NCI-H187 treated with DMSO at 0.1 percent for 48 hours (cell line): ENCODE measurements around the gene SPATA33.
A peak's percentile ranks its signal among the peaks of the same experiment; 100 is the strongest.
"Not testable (repeated sequence)": the region's sequence is repeated elsewhere in the genome, so short reads cannot be mapped to it uniquely, and the experiment has no call there.

Source experiments
- DNase-seq: peaks from one replicate; lab custom pipeline; 2025; lab: John Stamatoyannopoulos, UW

SPATA33 gene

DNA sequence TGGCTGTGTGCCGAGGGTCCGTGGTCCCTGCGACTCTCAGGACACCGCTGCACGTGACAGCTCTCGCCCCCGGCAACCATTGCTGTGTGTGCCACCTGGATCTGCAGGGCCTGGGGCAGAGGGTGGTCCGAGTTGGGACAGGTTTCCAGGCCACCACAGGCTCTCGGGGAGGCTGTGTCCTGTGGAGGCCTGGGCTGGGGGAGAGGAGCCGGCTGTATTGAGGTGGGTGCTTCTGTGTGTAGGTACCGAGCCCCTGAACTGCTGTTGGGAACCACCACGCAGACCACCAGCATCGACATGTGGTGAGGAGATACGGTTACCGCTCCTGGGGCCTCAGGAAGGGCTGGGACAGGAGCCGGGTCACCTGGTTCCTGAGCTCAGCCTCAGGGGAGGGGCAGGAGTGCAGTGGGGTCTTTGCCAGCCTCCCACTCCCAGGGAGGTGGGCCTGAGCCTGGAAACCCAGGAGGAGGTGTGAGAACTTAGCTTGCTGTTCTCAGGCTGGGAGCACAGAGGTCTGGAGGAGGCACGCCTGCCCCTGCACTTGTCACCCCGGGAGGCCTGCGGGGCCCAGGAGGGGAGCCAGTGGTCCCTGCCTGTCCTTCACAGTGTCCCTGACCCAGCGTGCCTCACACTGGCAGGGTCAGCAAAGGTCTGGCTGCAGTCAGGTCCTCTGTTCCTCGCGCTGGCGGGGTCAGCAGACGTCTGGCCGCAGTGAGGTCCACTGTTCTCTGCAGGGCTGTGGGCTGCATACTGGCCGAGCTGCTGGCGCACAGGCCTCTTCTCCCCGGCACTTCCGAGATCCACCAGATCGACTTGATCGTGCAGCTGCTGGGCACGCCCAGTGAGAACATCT lies 36.5 kb downstream of the SPATA33 start:
- no peak for DNase-seq

DNA sequence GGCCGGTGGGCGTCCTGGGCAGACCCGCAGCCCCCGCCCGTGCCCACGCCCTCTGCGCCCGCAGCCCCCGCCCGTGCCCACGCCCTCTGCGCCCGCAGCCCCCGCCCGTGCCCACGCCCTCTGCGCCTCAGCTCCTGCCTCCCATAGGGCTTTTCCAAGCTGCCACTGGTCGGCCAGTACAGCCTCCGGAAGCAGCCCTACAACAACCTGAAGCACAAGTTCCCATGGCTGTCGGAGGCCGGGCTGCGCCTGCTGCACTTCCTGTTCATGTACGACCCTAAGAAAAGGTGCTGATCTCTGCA lies 37.1 kb downstream of the SPATA33 start:
- not testable (repeated sequence) for DNase-seq

GRCh38 chr16:89695086-89695874 lies 37.6 kb downstream of the SPATA33 start:
- DNase-seq: no peak

- DNase-seq: no peak
Measured at GRCh38 chr16:89695875-89696669, 38.4 kb downstream of the SPATA33 start.

GRCh38 chr16:89696670-89697128 lies 39.1 kb downstream of the SPATA33 start:
- DNase-seq: no peak

DNA sequence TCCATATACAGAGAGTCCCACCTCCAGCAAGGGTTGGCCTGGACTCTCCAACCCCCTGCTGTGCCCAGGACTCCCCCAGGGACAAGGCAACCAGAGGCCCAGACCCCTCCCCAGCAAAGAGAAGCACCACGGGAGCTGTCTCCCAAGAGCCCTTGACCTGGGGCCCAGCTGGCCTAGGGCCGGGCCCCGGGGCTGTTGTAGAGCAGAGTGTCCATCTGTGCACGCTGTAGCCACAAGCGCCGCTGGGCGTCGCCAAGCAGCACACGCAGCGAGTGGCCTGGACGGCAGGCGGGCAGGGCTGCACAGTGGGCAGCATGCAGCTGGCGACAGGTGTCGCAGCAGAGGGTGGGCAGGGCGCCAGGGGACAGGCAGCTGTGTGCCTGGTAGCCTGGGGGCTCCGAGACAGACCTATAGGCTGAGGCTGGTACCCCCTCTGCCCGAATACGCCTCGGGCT lies 39.6 kb downstream of the SPATA33 start:
- no peak for DNase-seq

DNA sequence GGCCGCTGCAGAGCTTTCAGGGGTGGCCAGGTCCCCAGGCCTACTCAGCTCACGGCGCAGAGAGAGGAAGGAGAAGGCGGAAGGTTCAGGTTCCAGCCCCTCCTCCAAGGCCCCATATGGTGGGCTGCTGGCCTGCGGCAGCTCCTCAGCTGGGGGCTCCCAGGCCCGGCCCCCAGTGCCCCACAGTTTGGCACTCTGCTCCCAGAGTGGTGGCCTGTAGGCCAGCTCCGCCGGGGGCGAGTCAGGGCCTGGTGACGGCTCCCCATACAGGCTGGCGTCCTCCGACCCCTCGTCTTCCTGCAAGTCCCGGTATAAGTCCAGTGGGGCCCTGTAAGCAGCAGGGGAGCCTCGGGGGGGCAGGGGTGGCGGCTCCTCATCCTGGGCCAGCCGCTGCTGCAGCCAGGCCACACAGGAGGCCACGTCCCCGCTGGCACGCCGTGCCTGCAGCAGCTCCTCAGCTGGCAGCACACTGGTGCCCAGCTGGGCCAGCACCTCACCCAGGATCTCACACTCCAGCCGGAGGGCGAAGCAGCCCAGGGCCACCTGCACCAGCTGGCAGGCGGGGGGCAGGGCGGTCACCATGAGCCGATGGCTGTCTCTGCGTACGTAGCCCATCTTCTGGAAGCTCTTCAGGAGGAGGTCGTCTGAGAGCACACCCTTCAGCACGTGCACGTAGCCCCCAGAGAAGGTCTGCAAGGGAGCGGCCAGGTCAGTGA lies 40.1 kb downstream of the SPATA33 start:
- DNase-seq: no peak

- not testable (repeated sequence) for DNase-seq
Measured at GRCh38 chr16:89698717-89699116, 41.1 kb downstream of the SPATA33 start.

GRCh38 chr16:89699629-89700099 lies 42.0 kb downstream of the SPATA33 start:
- DNase-seq: not testable (repeated sequence)

DNA sequence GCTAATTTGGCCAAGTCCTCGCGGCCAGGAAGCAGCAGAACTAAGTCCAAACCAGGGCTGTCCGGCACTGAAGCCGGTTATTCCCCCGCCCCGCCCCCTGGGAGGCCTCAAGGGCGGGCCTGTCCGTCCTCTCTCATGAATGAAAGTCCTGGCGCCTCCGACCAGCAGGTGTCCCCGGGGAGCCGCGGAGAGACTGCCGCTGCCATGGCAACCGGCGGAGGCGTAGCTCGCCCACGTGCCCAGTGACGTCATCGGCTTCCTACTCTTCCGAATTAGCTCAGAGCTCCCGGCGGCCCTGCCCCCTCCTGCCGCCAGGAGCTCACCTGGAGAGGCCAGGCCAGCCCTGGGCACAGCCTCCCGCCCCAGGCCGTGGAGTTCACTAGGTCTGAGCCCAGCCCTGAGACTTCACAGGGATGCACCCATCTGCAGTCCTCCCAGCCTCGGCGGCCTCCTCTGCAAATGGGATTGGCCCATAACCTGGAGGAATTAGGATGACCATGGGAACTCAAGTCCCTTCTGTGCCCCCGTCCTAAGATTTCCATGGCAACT lies 42.5 kb downstream of the SPATA33 start:
- DNase-seq: peak; percentile 81

DNA sequence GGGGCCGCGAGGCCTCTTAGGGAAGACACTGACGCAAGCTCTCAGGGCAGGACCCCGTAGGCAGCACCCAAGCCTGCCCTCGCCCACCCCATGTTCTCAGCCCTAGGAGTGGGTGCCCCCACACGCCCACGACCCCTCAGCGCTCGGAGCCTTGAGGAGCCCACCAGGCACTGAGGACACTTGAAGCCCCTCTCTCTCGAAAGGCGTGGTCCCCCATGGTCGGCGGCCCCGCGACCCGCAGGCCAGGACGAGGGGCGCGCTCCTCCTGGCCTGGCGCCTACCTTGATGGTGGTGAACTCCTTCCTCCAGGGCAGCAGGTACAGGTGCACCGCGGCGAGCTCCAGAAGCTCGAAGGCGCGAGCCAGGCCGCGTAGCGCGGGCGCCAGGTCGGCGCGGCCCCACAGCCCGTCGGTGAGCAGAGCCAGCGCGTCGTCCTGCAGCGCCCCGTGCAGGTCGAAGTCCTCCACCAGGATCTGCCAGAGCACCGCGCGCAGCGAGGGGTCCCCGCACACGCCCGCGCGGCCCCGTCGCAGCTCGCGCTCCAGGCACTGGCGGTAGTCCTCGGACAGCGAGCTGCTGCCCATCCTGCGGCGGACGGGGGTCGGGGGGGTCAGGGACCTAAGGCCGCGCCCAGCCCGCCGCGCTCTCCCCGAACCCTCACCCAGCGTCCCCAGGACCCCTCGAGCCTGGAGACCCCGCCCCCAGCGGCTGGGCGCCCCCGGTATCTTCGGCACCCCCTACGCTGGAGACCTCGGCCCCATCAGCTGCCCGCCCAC lies 43.2 kb downstream of the SPATA33 start:
- DNase-seq: no peak

- DNase-seq: peak; percentile 49
Measured at GRCh38 chr16:89701425-89702406, 44.1 kb downstream of the SPATA33 start, which contains the start of gene SPATA2L. SPATA2L (minus strand) TSS chr16:89701705; CDS start chr16:89701232, 473 bp downstream.

- no peak for DNase-seq
Measured at GRCh38 chr16:89704281-89704680, 46.6 kb downstream of the SPATA33 start.

- no peak for DNase-seq
Measured at GRCh38 chr16:89705006-89705405, 47.4 kb downstream of the SPATA33 start.

DNA sequence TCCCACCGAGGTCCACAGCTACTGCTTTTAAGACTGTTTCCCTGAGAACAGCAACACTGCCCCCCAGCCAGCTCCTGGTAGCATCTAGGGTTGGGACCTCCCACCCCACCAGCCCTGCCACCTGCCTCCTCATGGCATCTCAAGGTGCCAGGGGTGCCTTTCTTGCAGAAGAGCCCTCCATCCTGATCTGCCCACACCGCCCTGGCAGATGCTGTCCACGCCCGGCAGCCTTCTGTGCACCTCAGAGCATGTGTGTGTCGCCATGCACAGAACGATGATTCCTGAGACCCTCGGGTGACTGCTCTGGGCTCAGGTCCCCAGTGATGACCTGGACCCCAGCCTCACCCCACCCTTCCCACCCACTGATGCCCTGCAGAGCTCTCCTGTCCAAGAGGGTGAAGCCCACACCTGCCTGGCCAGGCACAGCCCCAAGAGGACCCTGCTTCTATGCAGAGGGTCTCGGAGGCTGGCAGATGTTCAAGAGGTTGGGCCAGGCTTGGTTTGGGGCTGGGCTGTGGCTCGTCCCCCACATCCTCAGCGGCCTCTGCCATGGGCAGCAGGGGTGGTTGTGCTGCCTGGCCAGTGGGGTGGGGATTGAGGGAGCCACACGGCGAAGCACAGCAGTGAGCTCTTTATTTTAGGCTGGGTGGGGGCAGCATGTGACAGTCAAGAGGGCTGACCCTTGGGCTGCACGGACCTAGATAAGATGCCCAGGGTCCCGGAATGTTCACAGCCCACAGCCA lies 49.1 kb downstream of the SPATA33 start:
- DNase-seq: no peak

GRCh38 chr16:89707695-89708094 lies 50.1 kb downstream of the SPATA33 start:
- DNase-seq: no peak

- DNase-seq: no peak
Measured at GRCh38 chr16:89708481-89708931, 50.9 kb downstream of the SPATA33 start.

GRCh38 chr16:89709166-89709565 lies 51.5 kb downstream of the SPATA33 start:
- DNase-seq: no peak
